Upper lobe of right lung (tissue), 1 donor: Measurements from ENCODE around the gene SHC4. TPM values are rescaled to one million over a fixed set of nuclear protein-coding genes. Genes with fewer than 3 reads are reported as not detected.

Experiments
- ATAC-seq: fragments of 200-7000 bp; cut with Tn5 transposase; one replicate; pipeline ENCODE4 v1.9.1; 2020; ENCODE audit warnings: mild to moderate bottlenecking, moderate library complexity
- DNase-seq: peaks from one replicate; pipeline ENCODE4 v3.0.0-alpha.2; 2020
- H3K27ac ChIP-seq: fragments of 200-600 bp; one replicate; pipeline ENCODE4 v1.8.0; 2022
- H3K27me3 ChIP-seq: fragments of 200-600 bp; one replicate; pipeline ENCODE4 v1.8.0; 2022; ENCODE audit warnings: mild to moderate bottlenecking
- H3K36me3 ChIP-seq: fragments of 200-600 bp; one replicate; pipeline ENCODE4 v1.8.0; 2022
- H3K4me1 ChIP-seq: fragments of 200-600 bp; one replicate; pipeline ENCODE4 v1.8.0; 2022
- H3K4me3 ChIP-seq: fragments of 200-600 bp; one replicate; pipeline ENCODE4 v1.8.0; 2022; ENCODE audit warnings: mild to moderate bottlenecking
- H3K9me3 ChIP-seq: fragments of 200-600 bp; one replicate; pipeline ENCODE4 v1.8.0; 2022
- intact Hi-C: fragments of 100-400 bp; cut with DNase I; formaldehyde crosslinking; loops from one replicate; pipeline ENCODE4 v1.11.0; 2022
- total RNA-seq: library from RNA; stranded (reverse); fragmentation: NEBNext Ultra II Directional; extraction: Animal tissue kit (Norgen Biotek cat#: 25700); gene quantifications from one replicate; pipeline ENCODE4 v1.2.1, GENCODE V29; 2021
- TF ChIP-seq, protein P1 (sequence below): fragments of 200-600 bp; IDR thresholded peaks from one replicate; pipeline ENCODE4 v1.8.0; 2022; ENCODE audit warnings: antibody characterized with exemption
- donor health status: DM: no; HTN: yes; CAD: no; lungs with severe emphysema.

The SHC4 gene
- total RNA-seq, 1 donor from 2014 or later, result 0.32 TPM

GRCh38 chr15:48834756-48835155 is 129.0 kb downstream of the SHC4 start:
- Histone ChIP-seq H3K36me3 (no peaks in the 10 kb centered on the region), H3K27me3 (no peaks in the 10 kb centered on the region), H3K27ac (no peak overlapping the region), H3K4me3 (no peak overlapping the region), H3K9me3 (no peaks in the 10 kb centered on the region), H3K4me1 (no peaks in the 10 kb centered on the region)
- no peak for DNase-seq
- intact Hi-C loops, result no loop called here
- TF ChIP-seq, protein P1, sequence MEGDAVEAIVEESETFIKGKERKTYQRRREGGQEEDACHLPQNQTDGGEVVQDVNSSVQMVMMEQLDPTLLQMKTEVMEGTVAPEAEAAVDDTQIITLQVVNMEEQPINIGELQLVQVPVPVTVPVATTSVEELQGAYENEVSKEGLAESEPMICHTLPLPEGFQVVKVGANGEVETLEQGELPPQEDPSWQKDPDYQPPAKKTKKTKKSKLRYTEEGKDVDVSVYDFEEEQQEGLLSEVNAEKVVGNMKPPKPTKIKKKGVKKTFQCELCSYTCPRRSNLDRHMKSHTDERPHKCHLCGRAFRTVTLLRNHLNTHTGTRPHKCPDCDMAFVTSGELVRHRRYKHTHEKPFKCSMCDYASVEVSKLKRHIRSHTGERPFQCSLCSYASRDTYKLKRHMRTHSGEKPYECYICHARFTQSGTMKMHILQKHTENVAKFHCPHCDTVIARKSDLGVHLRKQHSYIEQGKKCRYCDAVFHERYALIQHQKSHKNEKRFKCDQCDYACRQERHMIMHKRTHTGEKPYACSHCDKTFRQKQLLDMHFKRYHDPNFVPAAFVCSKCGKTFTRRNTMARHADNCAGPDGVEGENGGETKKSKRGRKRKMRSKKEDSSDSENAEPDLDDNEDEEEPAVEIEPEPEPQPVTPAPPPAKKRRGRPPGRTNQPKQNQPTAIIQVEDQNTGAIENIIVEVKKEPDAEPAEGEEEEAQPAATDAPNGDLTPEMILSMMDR, result no peak
- no peak for ATAC-seq

GRCh38 chr15:48833526-48834239 is 130.0 kb downstream of the SHC4 start:
- Histone ChIP-seq H3K27me3 (no peaks in the 10 kb centered on the region), H3K27ac (no peak overlapping the region), H3K9me3 (no peaks in the 10 kb centered on the region), H3K4me1 (no peaks in the 10 kb centered on the region), H3K36me3 (no peaks in the 10 kb centered on the region), H3K4me3 (no peak overlapping the region)
- intact Hi-C loops, result no loop called here
- DNase-seq (no peak), ATAC-seq (no peak)
- TF ChIP-seq, protein P1, result no peak

- DNase-seq, result no peak
- Histone ChIP-seq H3K27me3 (no peaks in the 10 kb centered on the region), H3K36me3 (no peaks in the 10 kb centered on the region), H3K27ac (no peak overlapping the region), H3K9me3 (no peaks in the 10 kb centered on the region), H3K4me3 (no peak overlapping the region), H3K4me1 (no peaks in the 10 kb centered on the region)
- TF ChIP-seq, protein P1, result no peak
- ATAC-seq, result no peak
- intact Hi-C loops, result no loop called here
Observed at GRCh38 chr15:48832648-48833047, 131.1 kb downstream of the SHC4 start.

DNA sequence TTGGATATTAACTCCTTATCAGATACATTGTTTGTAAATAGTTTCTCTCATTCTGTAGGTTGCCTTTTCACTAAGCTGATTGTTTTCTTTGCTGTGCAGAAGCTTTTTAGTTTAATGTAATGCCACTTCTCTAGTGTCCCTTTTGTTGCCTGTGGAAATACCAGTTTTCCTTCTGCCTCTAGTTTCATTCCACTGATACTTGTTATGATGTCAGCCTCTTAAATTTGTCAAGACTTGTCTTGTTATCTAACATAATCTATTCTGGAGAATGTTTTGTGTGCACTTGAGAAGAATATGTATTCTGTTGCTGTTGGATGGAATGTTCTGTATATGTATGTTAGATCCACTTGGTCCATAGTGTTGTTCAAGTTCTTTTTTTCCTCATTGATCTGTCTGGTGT is 134.8 kb downstream of the SHC4 start:
- no peak for ATAC-seq
- intact Hi-C loops, result no loop called here
- no peak overlapping the region for H3K4me3 ChIP-seq

DNA sequence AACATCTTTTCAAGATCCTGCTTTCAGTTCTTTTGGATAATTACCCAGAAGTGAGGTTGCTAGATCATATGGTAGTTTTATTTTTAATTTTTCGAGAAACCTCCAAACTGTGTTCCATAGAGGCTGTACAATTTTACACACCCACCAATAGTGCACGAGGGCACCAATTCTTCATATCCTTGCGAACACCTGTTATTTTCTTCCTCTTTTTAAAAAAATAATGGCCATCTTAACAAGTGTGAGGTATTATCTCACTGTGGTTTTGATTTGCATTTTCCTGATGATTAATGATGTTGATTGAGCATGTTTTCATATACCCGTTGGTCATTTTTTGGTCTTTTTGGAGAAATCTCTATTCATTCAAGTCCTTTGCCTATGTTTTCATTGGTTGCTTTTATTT is 135.2 kb downstream of the SHC4 start:
- Histone ChIP-seq H3K27me3 (no peaks in the 10 kb centered on the region), H3K9me3 (no peaks in the 10 kb centered on the region), H3K36me3 (no peaks in the 10 kb centered on the region), H3K27ac (no peak overlapping the region), H3K4me1 (no peaks in the 10 kb centered on the region), H3K4me3 (no peak overlapping the region)
- TF ChIP-seq, protein P1, result no peak
- DNase-seq (no peak), ATAC-seq (no peak)
- intact Hi-C loops, result no loop called here

More for the DNA sequence above, 134.8 kb downstream of the SHC4 start:
- Histone ChIP-seq H3K9me3 (no peaks in the 10 kb centered on the region), H3K4me1 (no peaks in the 10 kb centered on the region), H3K27me3 (no peaks in the 10 kb centered on the region), H3K36me3 (no peaks in the 10 kb centered on the region), H3K27ac (no peak overlapping the region)
- no peak for DNase-seq
- TF ChIP-seq, protein P1, result no peak

DNA sequence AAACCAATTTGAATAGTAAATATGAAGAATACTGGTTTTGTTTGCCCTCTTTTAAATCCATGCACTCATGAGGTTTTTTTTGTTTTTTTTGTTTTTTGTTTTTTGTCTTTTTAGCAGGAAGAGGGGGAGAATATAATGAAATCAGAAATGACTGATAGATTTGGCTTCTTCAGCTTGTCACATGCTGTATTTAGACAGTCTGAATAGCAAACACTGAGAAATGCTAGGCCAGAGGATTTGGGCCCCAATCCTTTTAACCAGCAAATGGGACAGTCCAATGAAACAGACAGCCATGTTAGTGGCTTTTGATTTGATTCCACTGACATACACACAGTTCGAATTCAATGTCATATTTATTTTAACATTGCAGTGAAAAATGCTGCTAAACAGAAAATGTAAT is 138.6 kb downstream of the SHC4 start:
- no peak for DNase-seq
- Histone ChIP-seq H3K4me1 (no peaks in the 10 kb centered on the region), H3K27me3 (no peaks in the 10 kb centered on the region), H3K4me3 (no peak overlapping the region), H3K9me3 (no peaks in the 10 kb centered on the region), H3K36me3 (no peaks in the 10 kb centered on the region), H3K27ac (no peak overlapping the region)
- TF ChIP-seq, protein P1, result no peak
- intact Hi-C loops, result no loop called here
- no peak for ATAC-seq
